ENCODE results near the gene CEP76.
A peak's percentile ranks its signal among the peaks of the same experiment; 100 is the strongest.
"Not testable (repeated sequence)": the region's sequence is repeated elsewhere in the genome, so short reads cannot be mapped to it uniquely, and the experiment has no call there.

CEP76 gene

GRCh38 chr18:12652861-12653401, 49.6 kb downstream of the CEP76 start:
- no peak for DNase-seq (ENCODE audit: low read depth)
- H3K4me3 ChIP-seq (ENCODE audit: low read depth, low read length): no peak overlapping the region

- DNase-seq (ENCODE audit: low read depth): no peak
- H3K4me3 ChIP-seq (ENCODE audit: low read depth, low read length): no peak overlapping the region
Measured at GRCh38 chr18:12651651-12652050, 50.9 kb downstream of the CEP76 start.

- H3K4me3 ChIP-seq (ENCODE audit: low read depth, low read length): no peak overlapping the region
Measured at GRCh38 chr18:12647773-12648172, 54.8 kb downstream of the CEP76 start.

GRCh38 chr18:12645751-12646203, 56.7 kb downstream of the CEP76 start:
- H3K4me3 ChIP-seq (ENCODE audit: low read depth, low read length): no peak overlapping the region
- no peak for DNase-seq (ENCODE audit: low read depth)

More at GRCh38 chr18:12647773-12648172, 54.8 kb downstream of the CEP76 start:
- no peak for DNase-seq (ENCODE audit: low read depth)

- H3K4me3 ChIP-seq (ENCODE audit: low read depth, low read length): no peak overlapping the region
- DNase-seq (ENCODE audit: low read depth): no peak
Measured at GRCh38 chr18:12645254-12645653, 57.3 kb downstream of the CEP76 start.

- DNase-seq (ENCODE audit: low read depth); H3K4me3 ChIP-seq (ENCODE audit: low read depth, low read length): not testable (repeated sequence)
Measured at GRCh38 chr18:12643756-12644155, 58.8 kb downstream of the CEP76 start.

- DNase-seq (ENCODE audit: low read depth): no peak
- H3K4me3 ChIP-seq (ENCODE audit: low read depth, low read length): no peak overlapping the region
Measured at GRCh38 chr18:12640881-12641200, 61.7 kb downstream of the CEP76 start.

GRCh38 chr18:12639990-12640880, 62.3 kb downstream of the CEP76 start:
- H3K4me3 ChIP-seq (ENCODE audit: low read depth, low read length): no peak overlapping the region

GRCh38 chr18:12638644-12639124, 63.8 kb downstream of the CEP76 start:
- no peak overlapping the region for H3K4me3 ChIP-seq (ENCODE audit: low read depth, low read length)
- no peak for DNase-seq (ENCODE audit: low read depth)

More at GRCh38 chr18:12639990-12640880, 62.3 kb downstream of the CEP76 start:
- DNase-seq (ENCODE audit: low read depth): peak; percentile 59

GRCh38 chr18:12637901-12638643, 64.5 kb downstream of the CEP76 start:
- DNase-seq (ENCODE audit: low read depth): no peak
- H3K4me3 ChIP-seq (ENCODE audit: low read depth, low read length): no peak overlapping the region

GRCh38 chr18:12637393-12637792, 65.1 kb downstream of the CEP76 start:
- H3K4me3 ChIP-seq (ENCODE audit: low read depth, low read length): no peak overlapping the region
- no peak for DNase-seq (ENCODE audit: low read depth)

- no peak overlapping the region for H3K4me3 ChIP-seq (ENCODE audit: low read depth, low read length)
- DNase-seq (ENCODE audit: low read depth): no peak
Measured at GRCh38 chr18:12631831-12632477, 70.6 kb downstream of the CEP76 start.

GRCh38 chr18:12630136-12630535, 72.4 kb downstream of the CEP76 start:
- DNase-seq (ENCODE audit: low read depth): no peak
- no peak overlapping the region for H3K4me3 ChIP-seq (ENCODE audit: low read depth, low read length)

- DNase-seq (ENCODE audit: low read depth): peak; percentile 62
- no peak overlapping the region for H3K4me3 ChIP-seq (ENCODE audit: low read depth, low read length)
Measured at GRCh38 chr18:12628706-12629702, 73.5 kb downstream of the CEP76 start.

GRCh38 chr18:12627199-12627598, 75.3 kb downstream of the CEP76 start:
- not testable (repeated sequence) for DNase-seq (ENCODE audit: low read depth); H3K4me3 ChIP-seq (ENCODE audit: low read depth, low read length)

- DNase-seq (ENCODE audit: low read depth): no peak
- no peak overlapping the region for H3K4me3 ChIP-seq (ENCODE audit: low read depth, low read length)
Measured at GRCh38 chr18:12625241-12625640, 77.3 kb downstream of the CEP76 start.
